ENCODE measurements around the gene SPATA20. TPM values are rescaled to one million over a fixed set of nuclear protein-coding genes. Genes with fewer than 3 reads are reported as not detected.

Gene SPATA20
- total and polyA plus RNA-seq, 12 donors, result 12.7 to 246 (median 150) TPM

GRCh38 chr17:50579399-50579798 lies 32.4 kb downstream of the SPATA20 start:
- no peaks in the 10 kb centered on the region for H3K4me1 ChIP-seq (replicated peaks in 1 of 2)
- no peak for DNase-seq
- intact Hi-C loops (cut with DNase I), result no loop called here
- 89 to 96% (median 94%) methylated on average over 3 to 7 of the region's 7 CpGs for WGBS, 4 donors
- H3K9me3 ChIP-seq (replicated peaks in 1 of 3), result no peaks in the 10 kb centered on the region
- no peaks in the 10 kb centered on the region for H3K27me3 ChIP-seq
- H3K4me3 ChIP-seq, result no peak overlapping the region
- no peak overlapping the region for H3K27ac ChIP-seq
- no peak for TF ChIP-seq POLR2A (IDR thresholded peaks at IDR 0.05)
- TF ChIP-seq, protein P1, sequence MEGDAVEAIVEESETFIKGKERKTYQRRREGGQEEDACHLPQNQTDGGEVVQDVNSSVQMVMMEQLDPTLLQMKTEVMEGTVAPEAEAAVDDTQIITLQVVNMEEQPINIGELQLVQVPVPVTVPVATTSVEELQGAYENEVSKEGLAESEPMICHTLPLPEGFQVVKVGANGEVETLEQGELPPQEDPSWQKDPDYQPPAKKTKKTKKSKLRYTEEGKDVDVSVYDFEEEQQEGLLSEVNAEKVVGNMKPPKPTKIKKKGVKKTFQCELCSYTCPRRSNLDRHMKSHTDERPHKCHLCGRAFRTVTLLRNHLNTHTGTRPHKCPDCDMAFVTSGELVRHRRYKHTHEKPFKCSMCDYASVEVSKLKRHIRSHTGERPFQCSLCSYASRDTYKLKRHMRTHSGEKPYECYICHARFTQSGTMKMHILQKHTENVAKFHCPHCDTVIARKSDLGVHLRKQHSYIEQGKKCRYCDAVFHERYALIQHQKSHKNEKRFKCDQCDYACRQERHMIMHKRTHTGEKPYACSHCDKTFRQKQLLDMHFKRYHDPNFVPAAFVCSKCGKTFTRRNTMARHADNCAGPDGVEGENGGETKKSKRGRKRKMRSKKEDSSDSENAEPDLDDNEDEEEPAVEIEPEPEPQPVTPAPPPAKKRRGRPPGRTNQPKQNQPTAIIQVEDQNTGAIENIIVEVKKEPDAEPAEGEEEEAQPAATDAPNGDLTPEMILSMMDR (IDR thresholded peaks at IDR 0.05), result no peak
- H3K36me3 ChIP-seq (replicated peaks in 1 of 2), result no peaks in the 10 kb centered on the region

DNA sequence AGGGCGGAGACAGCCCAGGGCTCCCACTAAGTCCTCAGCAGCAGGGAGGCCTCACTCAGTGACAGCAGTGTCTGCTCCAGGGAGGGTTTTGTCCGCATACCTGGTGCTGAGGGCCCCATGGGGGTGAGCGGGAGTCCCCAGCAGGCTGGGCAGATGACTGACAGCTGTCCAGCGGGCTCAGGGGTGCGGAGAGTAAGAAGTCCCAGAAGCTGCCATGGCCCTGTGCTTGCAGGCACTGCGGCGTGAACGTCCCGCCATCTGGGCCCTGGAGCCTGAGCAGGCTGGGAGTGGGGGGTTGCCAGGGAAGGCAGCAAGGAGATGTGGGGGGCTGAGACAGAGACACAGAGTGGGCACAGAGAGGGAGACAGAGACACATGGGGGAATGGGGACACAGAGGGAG lies 33.7 kb downstream of the SPATA20 start:
- H3K27me3 ChIP-seq, result no peaks in the 10 kb centered on the region
- no peaks in the 10 kb centered on the region for H3K9me3 ChIP-seq (replicated peaks in 1 of 3)
- no peaks in the 10 kb centered on the region for H3K36me3 ChIP-seq (replicated peaks in 1 of 2)
- no peak for TF ChIP-seq POLR2A (IDR thresholded peaks at IDR 0.05)
- TF ChIP-seq, protein P1 (IDR thresholded peaks at IDR 0.05), result no peak
- no peaks in the 10 kb centered on the region for H3K4me1 ChIP-seq (replicated peaks in 1 of 2)
- no peak for DNase-seq
- no peak overlapping the region for H3K27ac ChIP-seq
- no peak overlapping the region for H3K4me3 ChIP-seq
- intact Hi-C loops (cut with DNase I), result no loop called here
- 91 to 100% (median 96%) methylated on average over 6 to 9 of the region's 9 CpGs for WGBS, 4 donors

DNA sequence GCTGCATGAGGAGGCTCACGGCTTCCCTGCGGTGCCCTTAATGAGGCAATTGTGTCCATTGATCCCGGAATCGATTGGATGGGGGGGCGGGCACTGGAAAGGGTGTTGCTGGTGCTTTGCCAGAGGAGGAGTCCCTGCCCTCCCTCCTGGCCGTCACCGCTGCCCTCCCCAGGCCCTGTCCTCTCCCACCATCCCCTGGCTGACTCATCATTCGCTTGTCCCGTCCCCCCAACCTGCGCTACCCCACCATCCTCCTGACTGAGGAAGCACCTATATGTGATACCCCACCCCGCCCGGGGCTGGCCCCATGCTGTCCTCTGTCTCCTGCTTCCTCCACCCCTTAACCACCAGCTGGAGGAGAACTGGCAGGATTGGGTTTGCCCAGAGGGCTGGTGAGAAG lies 34.3 kb downstream of the SPATA20 start:
- H3K9me3 ChIP-seq (replicated peaks in 1 of 3), result no peaks in the 10 kb centered on the region
- no peaks in the 10 kb centered on the region for H3K4me1 ChIP-seq (replicated peaks in 1 of 2)
- no peaks in the 10 kb centered on the region for H3K27me3 ChIP-seq
- intact Hi-C loops (cut with DNase I), result no loop called here
- TF ChIP-seq, protein P1 (IDR thresholded peaks at IDR 0.05), result no peak
- no peak for TF ChIP-seq POLR2A (IDR thresholded peaks at IDR 0.05)
- WGBS, 4 donors, result 91 to 96% (median 93%) methylated on average over 9 to 12 of the region's 12 CpGs
- H3K4me3 ChIP-seq, result no peak overlapping the region
- no peak overlapping the region for H3K27ac ChIP-seq
- no peak for DNase-seq
- no peaks in the 10 kb centered on the region for H3K36me3 ChIP-seq (replicated peaks in 1 of 2)

GRCh38 chr17:50582741-50583140 lies 35.8 kb downstream of the SPATA20 start:
- 54 to 79% (median 66%) methylated on average over 2 of the region's 2 CpGs for WGBS, 4 donors
- H3K4me1 ChIP-seq (replicated peaks in 1 of 2), result no peaks in the 10 kb centered on the region
- no peak overlapping the region for H3K27ac ChIP-seq
- H3K4me3 ChIP-seq, result no peak overlapping the region
- H3K9me3 ChIP-seq (replicated peaks in 1 of 3), result no peaks in the 10 kb centered on the region
- no peaks in the 10 kb centered on the region for H3K27me3 ChIP-seq
- H3K36me3 ChIP-seq (replicated peaks in 1 of 2), result no peaks in the 10 kb centered on the region
- no peak for TF ChIP-seq POLR2A (IDR thresholded peaks at IDR 0.05)
- DNase-seq, result no peak
- intact Hi-C loops (cut with DNase I), result no loop called here

DNA sequence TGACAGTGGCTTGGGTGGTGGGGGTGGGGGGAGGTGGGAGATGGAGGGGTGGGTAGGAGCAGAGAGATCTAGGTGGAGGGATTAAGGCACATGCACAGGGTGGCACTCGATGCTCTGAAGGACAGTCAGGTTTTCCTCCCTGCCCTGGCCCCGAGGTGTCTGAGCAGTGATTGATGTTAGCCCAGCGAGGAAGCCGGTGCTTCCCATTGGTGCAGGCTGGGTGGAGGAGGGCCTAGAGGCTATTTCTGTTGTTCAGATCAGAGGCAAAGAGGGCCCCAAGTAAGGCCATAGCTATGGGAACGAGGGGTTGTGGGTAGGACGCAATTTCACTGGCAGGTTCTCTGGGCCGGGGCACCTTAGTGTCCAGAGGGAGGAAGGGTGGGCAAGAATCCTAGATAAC lies 36.7 kb downstream of the SPATA20 start:
- Histone ChIP-seq H3K4me3 (no peak overlapping the region), H3K4me1 (replicated peaks in 1 of 2) (peaks cover under 1 to 3% of the 10 kb centered on the region in 2 donors)
- 33 to 64% (median 52%) methylated on average over 6 to 7 of the region's 7 CpGs for WGBS, 4 donors

More for the DNA sequence above, 36.7 kb downstream of the SPATA20 start:
- H3K36me3 ChIP-seq (replicated peaks in 1 of 2), result no peaks in the 10 kb centered on the region
- no peaks in the 10 kb centered on the region for H3K27me3 ChIP-seq
- peak in 2 of 7 donors; percentile 28 to 29 for DNase-seq
- intact Hi-C loops (cut with DNase I), result no loop called here
- no peaks in the 10 kb centered on the region for H3K9me3 ChIP-seq (replicated peaks in 1 of 3)
- H3K27ac ChIP-seq, result no peak overlapping the region
- no peak for TF ChIP-seq POLR2A (IDR thresholded peaks at IDR 0.05)
- TF ChIP-seq, protein P1 (IDR thresholded peaks at IDR 0.05), result no peak

Measured in adrenal gland (tissue), 12 donors.